Activated naive CD4-positive, alpha-beta T cell (primary cell): ENCODE measurements around the gene SECISBP2.

Experiments used
- DNase-seq, 4 experiments: peaks; one replicate each; lab custom pipeline; 2025; lab: John Stamatoyannopoulos, UW

SECISBP2 gene

GRCh38 chr9:89382026-89382986 is 64.0 kb downstream of the SECISBP2 start:
- DNase-seq, result no peak

- DNase-seq, result no peak
Observed at GRCh38 chr9:89383030-89383720, 64.9 kb downstream of the SECISBP2 start.

GRCh38 chr9:89383721-89384300 is 65.5 kb downstream of the SECISBP2 start:
- DNase-seq, result no peak

- DNase-seq, result no peak
Observed at GRCh38 chr9:89384783-89385182, 66.5 kb downstream of the SECISBP2 start.

GRCh38 chr9:89386206-89386605 is 67.9 kb downstream of the SECISBP2 start:
- no peak for DNase-seq

- DNase-seq, result no peak
Observed at GRCh38 chr9:89386797-89387196, 68.5 kb downstream of the SECISBP2 start.

GRCh38 chr9:89387197-89387849 is 69.0 kb downstream of the SECISBP2 start:
- DNase-seq, result no peak

- no peak for DNase-seq
Observed at GRCh38 chr9:89388084-89388867, 70.0 kb downstream of the SECISBP2 start.

GRCh38 chr9:89388868-89389177 is 70.5 kb downstream of the SECISBP2 start:
- DNase-seq, result no peak

- DNase-seq, result no peak
Observed at GRCh38 chr9:89390068-89390555, 71.8 kb downstream of the SECISBP2 start.

GRCh38 chr9:89390578-89391116 is 72.3 kb downstream of the SECISBP2 start:
- no peak for DNase-seq

GRCh38 chr9:89391585-89391984 is 73.3 kb downstream of the SECISBP2 start:
- DNase-seq, result no peak

GRCh38 chr9:89394412-89394811 is 76.1 kb downstream of the SECISBP2 start:
- DNase-seq, result no peak

- no peak for DNase-seq
Observed at GRCh38 chr9:89395931-89396710, 77.8 kb downstream of the SECISBP2 start.

GRCh38 chr9:89397471-89397870 is 79.2 kb downstream of the SECISBP2 start:
- no peak for DNase-seq

GRCh38 chr9:89398621-89399020 is 80.3 kb downstream of the SECISBP2 start:
- no peak for DNase-seq

GRCh38 chr9:89400403-89401116 is 82.3 kb downstream of the SECISBP2 start:
- no peak for DNase-seq

- no peak for DNase-seq
Observed at GRCh38 chr9:89402695-89403427, 84.6 kb downstream of the SECISBP2 start.

GRCh38 chr9:89404074-89404473 is 85.8 kb downstream of the SECISBP2 start:
- DNase-seq, result no peak
